NB4 (cell line): ENCODE data around the gene ADAMTS16.

Source experiments
- DNase-seq: peaks from one replicate; pipeline ENCODE4 v3.0.0; 2010; ENCODE audit warnings: low read depth
- H3K4me3 ChIP-seq: one replicate; pipeline ENCODE4 v1.5.1; 2011; ENCODE audit warnings: mild to moderate bottlenecking, low read depth, low read length, moderate library complexity
- MYC ChIP-seq: IDR thresholded peaks from 2 replicates; pipeline ENCODE4 v1.6.1; 2011; ENCODE audit warnings: low read depth, low read length
- POLR2A ChIP-seq: IDR thresholded peaks from 2 replicates; pipeline ENCODE4 v1.6.1; 2011; ENCODE audit warnings: mild to moderate bottlenecking; ENCODE audit not compliant: insufficient read length; ENCODE audit errors: extremely low read depth
- TF ChIP-seq, protein P1 (sequence below): IDR thresholded peaks from 2 replicates; pipeline ENCODE4 v1.6.1; 2011; ENCODE audit warnings: low read depth, low read length
- TF ChIP-seq, protein P2 (sequence below): IDR thresholded peaks from one replicate; pipeline ENCODE4 v1.5.1; 2012; ENCODE audit warnings: low read depth, low read length

Gene ADAMTS16

DNA sequence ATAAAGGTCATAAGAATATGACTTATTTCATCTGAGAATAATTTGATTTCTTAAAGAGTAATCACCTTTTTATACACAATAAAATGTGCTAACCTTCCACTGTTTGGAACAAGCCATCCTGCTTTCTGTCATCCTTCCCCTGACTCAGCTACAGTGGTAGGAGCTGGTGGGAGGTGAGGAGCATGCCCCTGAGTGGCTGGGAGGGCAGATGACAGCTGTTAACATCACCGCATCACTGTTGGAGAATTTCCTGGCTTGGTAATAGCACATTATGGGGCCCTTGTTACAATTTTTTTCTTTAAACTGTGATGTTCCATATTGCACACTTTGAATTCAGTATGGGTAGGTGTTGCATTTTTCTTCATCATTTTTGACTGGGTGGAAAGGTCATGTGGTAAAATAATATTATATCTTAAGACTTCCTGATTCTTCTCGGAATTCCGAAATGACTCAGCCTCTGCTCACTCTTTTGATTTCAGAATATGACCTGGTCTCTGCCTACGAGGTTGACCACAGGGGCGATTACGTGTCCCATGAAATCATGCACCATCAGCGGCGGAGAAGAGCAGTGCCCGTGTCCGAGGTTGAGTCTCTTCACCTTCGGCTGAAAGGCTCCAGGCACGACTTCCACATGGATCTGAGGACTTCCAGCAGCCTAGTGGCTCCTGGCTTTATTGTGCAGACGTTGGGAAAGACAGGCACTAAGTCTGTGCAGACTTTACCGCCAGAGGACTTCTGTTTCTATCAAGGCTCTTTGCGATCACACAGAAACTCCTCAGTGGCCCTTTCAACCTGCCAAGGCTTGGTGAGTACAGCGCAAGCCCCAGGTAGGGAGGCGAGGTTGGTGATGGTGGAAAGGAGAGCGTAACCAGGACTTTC is 5.8 kb downstream of the ADAMTS16 start:
- no peak for DNase-seq
- TF ChIP-seq POLR2A (no peak), MYC (no peak)
- TF ChIP-seq, protein P1, sequence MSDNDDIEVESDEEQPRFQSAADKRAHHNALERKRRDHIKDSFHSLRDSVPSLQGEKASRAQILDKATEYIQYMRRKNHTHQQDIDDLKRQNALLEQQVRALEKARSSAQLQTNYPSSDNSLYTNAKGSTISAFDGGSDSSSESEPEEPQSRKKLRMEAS, result no peak
- TF ChIP-seq, protein P2, sequence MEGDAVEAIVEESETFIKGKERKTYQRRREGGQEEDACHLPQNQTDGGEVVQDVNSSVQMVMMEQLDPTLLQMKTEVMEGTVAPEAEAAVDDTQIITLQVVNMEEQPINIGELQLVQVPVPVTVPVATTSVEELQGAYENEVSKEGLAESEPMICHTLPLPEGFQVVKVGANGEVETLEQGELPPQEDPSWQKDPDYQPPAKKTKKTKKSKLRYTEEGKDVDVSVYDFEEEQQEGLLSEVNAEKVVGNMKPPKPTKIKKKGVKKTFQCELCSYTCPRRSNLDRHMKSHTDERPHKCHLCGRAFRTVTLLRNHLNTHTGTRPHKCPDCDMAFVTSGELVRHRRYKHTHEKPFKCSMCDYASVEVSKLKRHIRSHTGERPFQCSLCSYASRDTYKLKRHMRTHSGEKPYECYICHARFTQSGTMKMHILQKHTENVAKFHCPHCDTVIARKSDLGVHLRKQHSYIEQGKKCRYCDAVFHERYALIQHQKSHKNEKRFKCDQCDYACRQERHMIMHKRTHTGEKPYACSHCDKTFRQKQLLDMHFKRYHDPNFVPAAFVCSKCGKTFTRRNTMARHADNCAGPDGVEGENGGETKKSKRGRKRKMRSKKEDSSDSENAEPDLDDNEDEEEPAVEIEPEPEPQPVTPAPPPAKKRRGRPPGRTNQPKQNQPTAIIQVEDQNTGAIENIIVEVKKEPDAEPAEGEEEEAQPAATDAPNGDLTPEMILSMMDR, result no peak

DNA sequence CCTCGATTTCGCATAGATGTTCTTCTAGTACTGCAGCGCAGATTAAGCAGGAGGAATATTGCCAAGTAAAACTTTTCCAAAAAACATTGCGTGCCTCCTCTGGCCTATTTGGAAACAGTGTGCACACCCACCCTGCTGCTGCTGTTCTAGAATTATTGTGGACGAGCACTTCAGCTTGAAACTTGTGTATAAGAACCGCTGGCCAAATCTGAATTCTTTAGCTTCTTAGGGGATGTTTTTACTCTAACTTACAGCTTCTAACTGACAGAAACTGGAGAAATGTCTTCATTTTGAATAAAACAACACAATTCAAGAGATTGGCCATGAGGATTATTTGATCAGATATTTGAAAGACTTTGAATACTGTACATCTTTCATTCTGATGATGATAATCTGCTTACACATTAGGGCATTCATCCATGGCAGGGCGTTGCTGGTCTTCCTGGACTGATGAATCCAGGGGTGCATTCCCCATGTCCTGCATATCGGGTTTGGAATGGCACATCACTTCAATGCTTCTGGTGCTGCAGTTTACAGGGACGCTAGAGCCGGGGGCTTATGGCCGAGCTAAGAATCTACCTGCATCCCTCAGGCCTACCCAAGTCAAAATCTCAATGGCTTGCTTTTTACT is 6.5 kb downstream of the ADAMTS16 start:
- H3K4me3 ChIP-seq, result no peak overlapping the region
- TF ChIP-seq, protein P2, result no peak
- TF ChIP-seq, protein P1, result no peak
- TF ChIP-seq POLR2A (no peak), MYC (no peak)
- no peak for DNase-seq

More for the DNA sequence above, 5.8 kb downstream of the ADAMTS16 start:
- no peak overlapping the region for H3K4me3 ChIP-seq

DNA sequence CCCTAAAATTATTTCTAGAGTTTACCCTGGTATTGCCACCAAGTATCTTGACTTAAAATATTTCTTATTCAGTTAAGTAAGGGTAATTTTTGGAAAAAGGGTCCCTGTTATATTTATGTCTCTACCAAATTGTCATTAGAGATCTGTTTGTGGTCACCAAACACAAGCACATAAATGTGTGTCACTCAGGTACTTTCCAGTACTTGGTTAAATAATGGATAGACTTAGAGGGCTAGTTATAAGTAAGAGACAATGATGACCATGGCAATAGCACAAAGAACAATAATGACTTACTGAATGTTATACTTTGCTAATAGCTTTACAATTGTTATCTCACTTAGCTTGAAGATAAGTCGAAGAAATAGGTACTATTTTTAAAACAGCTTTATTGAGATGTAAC is 9.0 kb downstream of the ADAMTS16 start:
- TF ChIP-seq MYC (no peak), POLR2A (no peak)
- TF ChIP-seq, protein P1, result no peak
- TF ChIP-seq, protein P2, result no peak
- no peak overlapping the region for H3K4me3 ChIP-seq
- DNase-seq, result no peak

DNA sequence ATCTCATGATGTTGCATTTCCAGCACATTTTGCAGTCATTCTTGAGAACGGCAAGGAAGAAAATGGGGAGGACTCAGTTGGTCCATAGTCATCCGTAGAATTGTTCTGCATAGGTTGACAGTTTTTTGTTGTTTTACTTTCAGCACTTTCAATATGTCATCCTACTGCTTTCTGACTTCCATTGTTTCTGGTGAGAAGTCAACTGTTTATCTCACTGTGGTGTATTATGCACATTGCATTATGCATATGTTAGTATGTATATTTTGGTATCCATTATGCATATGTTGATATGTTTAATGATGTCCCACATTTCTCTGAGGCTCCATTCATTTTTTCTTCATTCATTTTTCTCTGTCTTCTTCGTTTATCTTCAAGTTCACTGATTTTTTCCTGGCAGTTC is 10.5 kb downstream of the ADAMTS16 start:
- TF ChIP-seq, protein P2, result no peak
- no peak for TF ChIP-seq POLR2A
- TF ChIP-seq, protein P1, result no peak
- TF ChIP-seq MYC, result no peak
- no peak for DNase-seq
- no peak overlapping the region for H3K4me3 ChIP-seq

DNA sequence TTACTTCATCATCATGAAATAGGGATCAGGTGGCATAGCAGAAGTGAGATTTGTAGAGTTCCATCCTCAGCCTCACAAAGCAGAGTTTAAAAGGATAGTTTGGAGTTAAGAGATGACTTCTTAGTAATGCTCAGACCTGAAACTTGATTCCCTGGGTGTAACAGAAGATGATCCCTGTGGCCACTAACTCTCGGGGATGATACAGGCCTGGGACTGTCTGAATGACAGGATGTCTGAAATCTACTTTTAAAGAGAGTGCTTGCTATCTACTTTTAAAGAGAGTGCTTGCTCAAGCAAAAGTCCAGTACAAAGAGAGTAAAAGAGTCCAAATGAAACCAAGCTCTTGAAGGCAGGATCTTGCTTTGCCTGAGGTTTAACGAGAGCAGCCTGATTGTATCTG is 14.6 kb downstream of the ADAMTS16 start:
- TF ChIP-seq, protein P2, result no peak
- TF ChIP-seq MYC, result no peak
- TF ChIP-seq, protein P1, result no peak
- no peak for TF ChIP-seq POLR2A
- no peak overlapping the region for H3K4me3 ChIP-seq
- no peak for DNase-seq
